ENCODE results near the gene CHCHD6.

The CHCHD6 gene

GRCh38 chr3:126867190-126867862, 163.3 kb downstream of the CHCHD6 start:
- DNase-seq = no peak

GRCh38 chr3:126867863-126868200, 163.8 kb downstream of the CHCHD6 start:
- no peak for DNase-seq

GRCh38 chr3:126870608-126871210, 166.7 kb downstream of the CHCHD6 start:
- no peak for DNase-seq

- no peak for DNase-seq
These were observed 168.8 kb downstream of the CHCHD6 start for GRCh38 chr3:126872701-126873342.

- no peak for DNase-seq
These were observed 169.4 kb downstream of the CHCHD6 start for GRCh38 chr3:126873416-126873815.

- no peak for DNase-seq
These were observed 174.6 kb downstream of the CHCHD6 start for GRCh38 chr3:126878664-126879063.

- no peak for DNase-seq
These were observed 176.9 kb downstream of the CHCHD6 start for GRCh38 chr3:126880901-126881300.

- no peak for DNase-seq
These were observed 177.8 kb downstream of the CHCHD6 start for GRCh38 chr3:126881861-126882260.

GRCh38 chr3:126883241-126883640, 179.2 kb downstream of the CHCHD6 start:
- no peak for DNase-seq

GRCh38 chr3:126885425-126885824, 181.4 kb downstream of the CHCHD6 start:
- no peak for DNase-seq

- no peak for DNase-seq
These were observed 182.2 kb downstream of the CHCHD6 start for GRCh38 chr3:126886217-126886616.

GRCh38 chr3:126887686-126888085, 183.6 kb downstream of the CHCHD6 start:
- DNase-seq = no peak

GRCh38 chr3:126888186-126888760, 184.2 kb downstream of the CHCHD6 start:
- DNase-seq = no peak

- DNase-seq = no peak
These were observed 185.5 kb downstream of the CHCHD6 start for GRCh38 chr3:126889276-126890201.

- no peak for DNase-seq
These were observed 187.1 kb downstream of the CHCHD6 start for GRCh38 chr3:126891141-126891540.

- no peak for DNase-seq
These were observed 187.8 kb downstream of the CHCHD6 start for GRCh38 chr3:126891791-126892190.

- no peak for DNase-seq
These were observed 189.6 kb downstream of the CHCHD6 start for GRCh38 chr3:126893651-126894050.

GRCh38 chr3:126894475-126894874, 190.4 kb downstream of the CHCHD6 start:
- DNase-seq = no peak

- DNase-seq = no peak
These were observed 191.4 kb downstream of the CHCHD6 start for GRCh38 chr3:126895178-126896066.

- DNase-seq = no peak
These were observed 192.0 kb downstream of the CHCHD6 start for GRCh38 chr3:126896067-126896441.

GRCh38 chr3:126896968-126897367, 192.9 kb downstream of the CHCHD6 start:
- DNase-seq = no peak

GRCh38 chr3:126897943-126898342, 193.9 kb downstream of the CHCHD6 start:
- DNase-seq = no peak
